ENCODE measurements around the gene BCKDHA.

- no peak for TF ChIP-seq CTCF (IDR thresholded peaks at IDR 0.05)
- no peak for TF ChIP-seq EP300 (IDR thresholded peaks at IDR 0.05)
Measured at GRCh38 chr19:41428481-41428859, 30.9 kb downstream of the BCKDHA start.
